HG03442 (cell line): ENCODE results near the gene CUBN.
"Not testable (repeated sequence)": the region's sequence is repeated elsewhere in the genome, so short reads cannot be mapped to it uniquely, and the experiment has no call there.

ENCODE experiments used
- ATAC-seq: cut with Tn5 transposase; IDR thresholded peaks from one replicate; pipeline ENCODE4 v1.9.1; 2021; ENCODE audit warnings: mild to moderate bottlenecking, moderate library complexity; ENCODE audit not compliant: unreplicated experiment

Gene CUBN

DNA sequence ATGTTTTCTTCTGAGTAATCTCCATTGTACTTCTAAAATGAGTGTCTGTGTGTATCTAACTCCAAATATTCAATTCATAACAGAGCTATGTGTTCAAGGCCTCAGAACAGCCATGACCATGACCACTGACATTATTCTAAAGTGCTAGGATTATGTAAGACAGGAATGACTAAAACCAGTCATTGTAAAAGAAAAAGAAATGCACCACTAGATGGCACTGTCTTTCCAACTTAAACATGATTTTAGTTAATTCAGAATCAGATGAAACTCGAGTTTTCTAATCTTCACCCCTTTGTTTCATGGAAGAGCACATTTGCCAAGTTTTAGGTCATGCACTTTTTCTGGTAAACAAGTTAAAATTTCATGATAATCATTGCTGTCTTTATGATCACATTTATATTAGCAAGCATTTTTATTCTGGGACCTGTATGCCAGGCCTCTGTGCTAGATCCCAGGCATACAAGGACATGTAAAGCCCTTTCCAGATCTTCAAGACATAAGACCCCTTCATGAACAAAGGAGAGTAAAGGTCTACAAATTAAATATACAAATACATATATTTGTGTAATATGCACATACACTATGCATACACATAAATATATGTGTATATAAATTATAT, 286.2 kb downstream of the CUBN start:
- ATAC-seq = peak; percentile 69

GRCh38 chr10:16835228-16835627, 294.4 kb downstream of the CUBN start:
- no peak for ATAC-seq

- ATAC-seq = no peak
Observed at GRCh38 chr10:16832351-16833080, 297.1 kb downstream of the CUBN start.

DNA sequence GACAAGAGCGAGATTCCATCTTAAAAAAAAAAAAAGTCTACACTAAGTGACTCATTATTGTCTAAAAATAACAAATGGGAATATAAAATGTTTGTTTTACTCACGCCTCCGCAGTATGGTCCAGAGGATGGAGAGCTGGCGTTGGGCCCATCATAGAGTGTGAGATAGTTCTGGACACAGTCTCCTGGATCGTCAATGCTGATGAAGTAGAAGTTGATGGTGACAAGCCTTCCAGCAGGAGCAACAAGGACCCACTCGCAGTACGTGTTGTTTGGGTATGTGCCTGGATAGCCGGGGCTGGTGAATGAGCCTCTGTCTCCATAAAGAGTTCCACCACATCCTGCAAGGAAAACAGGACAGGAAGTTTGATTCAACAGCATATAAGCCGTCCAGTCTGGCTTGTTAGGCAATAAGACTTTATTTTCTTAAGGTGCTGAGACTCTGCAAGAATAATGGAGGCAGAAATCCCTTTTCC, 300.9 kb downstream of the CUBN start:
- ATAC-seq = no peak

DNA sequence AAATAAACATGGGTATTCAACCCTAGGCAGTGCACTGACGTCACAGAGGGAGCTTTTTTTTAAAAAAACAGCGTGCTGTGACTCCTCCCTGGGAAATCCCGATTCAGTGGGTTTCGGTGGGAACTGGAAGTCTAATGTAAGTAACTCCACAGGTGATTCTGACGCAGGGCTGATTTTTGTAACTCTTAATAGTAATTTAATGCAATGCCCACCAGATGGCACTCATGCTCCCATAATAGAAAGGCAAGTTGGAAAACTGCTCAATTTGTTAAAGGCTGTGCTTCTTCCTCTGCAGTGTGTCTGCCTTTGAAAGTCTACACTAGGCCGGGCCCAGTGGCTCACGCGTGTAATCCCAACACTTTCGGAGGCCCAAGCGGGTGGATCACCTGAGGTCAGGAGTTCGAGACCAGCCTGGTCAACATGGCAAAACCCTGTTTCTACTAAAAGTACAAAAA, 301.5 kb downstream of the CUBN start:
- peak; percentile 83 for ATAC-seq

DNA sequence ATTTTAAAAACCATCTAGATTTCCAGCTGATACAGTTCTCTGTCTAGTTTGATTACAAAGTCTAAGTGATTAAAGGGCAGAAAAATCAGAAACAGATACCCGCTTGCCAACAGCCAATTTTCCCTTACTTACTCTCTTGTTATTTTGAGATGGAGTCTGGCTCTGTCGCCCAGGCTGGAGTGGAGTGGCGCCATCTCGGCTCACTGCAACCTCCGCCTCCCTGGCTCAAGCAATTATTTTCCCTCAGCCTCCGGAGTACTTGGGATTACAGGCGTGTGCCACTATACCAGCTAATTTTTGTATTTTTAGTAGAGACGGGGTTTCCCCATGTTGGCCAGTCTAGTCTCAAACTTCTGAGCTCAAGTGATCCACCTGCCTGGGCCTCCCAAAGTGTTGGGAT, 302.1 kb downstream of the CUBN start:
- ATAC-seq = not testable (repeated sequence)

GRCh38 chr10:16822726-16823360, 306.8 kb downstream of the CUBN start:
- ATAC-seq = no peak

DNA sequence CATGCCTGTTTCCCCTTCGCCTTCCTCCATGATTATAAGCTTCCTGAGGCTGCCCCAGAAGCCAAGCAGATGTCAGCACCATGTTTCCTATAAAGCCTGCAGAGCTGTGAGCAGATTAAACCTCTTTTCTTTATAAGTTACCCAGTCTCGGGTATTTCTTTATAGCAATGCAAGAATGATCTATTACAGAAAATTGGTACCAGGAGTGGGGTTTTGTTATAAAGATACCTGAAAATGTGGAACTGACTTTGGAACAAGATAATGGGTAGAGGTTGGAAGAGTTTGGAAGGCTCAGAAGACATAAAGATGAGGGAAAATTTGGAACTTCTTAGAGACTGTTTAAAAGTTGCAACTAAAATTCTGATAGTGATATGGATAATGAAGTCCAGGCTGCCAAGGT, 307.6 kb downstream of the CUBN start:
- no peak for ATAC-seq

GRCh38 chr10:16820421-16820820, 309.2 kb downstream of the CUBN start:
- no peak for ATAC-seq

DNA sequence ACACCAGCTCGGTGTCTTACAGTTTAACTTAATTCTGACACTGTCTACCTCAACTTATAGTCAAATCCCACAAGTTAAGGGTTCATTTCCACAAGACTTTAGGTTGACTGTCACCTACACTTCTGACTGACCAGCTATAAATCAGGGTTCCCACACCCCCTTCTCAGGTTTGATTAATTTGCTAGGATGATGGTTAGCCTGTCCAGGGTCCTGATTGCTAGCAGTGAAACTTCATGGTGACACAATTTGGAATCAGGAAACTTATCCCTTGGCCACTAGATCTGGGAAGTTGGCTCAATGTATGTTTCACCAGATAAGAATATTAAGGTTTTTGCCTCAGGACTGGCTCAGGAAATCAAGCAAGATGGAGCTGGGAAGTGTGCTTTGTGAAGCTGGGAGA, 309.6 kb downstream of the CUBN start:
- ATAC-seq = no peak

- ATAC-seq = no peak
Observed at GRCh38 chr10:16819436-16819835, 310.2 kb downstream of the CUBN start.

GRCh38 chr10:16819026-16819425, 310.6 kb downstream of the CUBN start:
- no peak for ATAC-seq

- peak; percentile 98 for ATAC-seq
Observed at GRCh38 chr10:16817125-16818019, 312.2 kb downstream of the CUBN start, which contains the start of gene RSU1. Gene RSU1 (minus strand): TSS chr10:16817424. CDS start chr10:16817081, 343 bp downstream.

GRCh38 chr10:16816830-16817124, 312.8 kb downstream of the CUBN start:
- ATAC-seq = no peak

GRCh38 chr10:16816171-16816570, 313.4 kb downstream of the CUBN start:
- ATAC-seq = no peak

DNA sequence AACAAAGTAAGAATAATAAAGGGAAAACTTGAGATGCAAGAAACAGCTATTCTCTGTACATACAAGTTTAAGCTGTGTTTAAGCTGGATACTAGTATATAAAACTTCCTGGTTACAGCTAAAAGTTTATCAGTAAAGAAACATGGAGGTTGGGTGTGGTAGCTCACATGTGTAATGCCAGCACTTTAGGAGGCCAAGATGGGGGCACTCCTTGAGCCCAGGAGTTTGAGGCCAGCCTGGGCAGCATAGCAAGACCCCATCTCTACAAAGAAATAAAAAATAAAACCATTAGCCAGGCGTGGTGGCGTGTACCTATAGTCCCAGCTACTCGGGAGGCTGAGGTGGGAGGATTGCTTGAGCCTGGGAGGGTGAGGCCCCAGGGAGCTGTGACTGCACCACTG, 315.6 kb downstream of the CUBN start:
- no peak for ATAC-seq

DNA sequence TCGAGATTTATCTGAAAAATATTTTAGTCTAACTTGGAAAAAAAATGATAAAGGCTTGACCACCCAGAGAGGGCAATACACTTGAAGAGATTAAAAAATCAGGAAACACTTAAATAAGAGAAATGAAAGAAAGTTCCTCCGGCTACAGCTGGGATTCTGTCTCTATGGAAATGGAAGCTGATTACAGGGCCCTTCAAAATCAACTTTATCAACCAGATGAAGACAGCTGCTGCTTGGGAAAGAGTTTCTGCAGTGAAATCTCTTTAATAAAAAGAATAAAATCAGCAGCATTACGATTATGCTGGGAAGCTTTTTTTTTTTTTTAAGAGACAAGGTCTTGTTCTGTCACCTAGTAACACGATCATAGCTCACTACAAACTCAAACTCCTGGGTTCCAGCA, 316.9 kb downstream of the CUBN start:
- ATAC-seq = no peak

DNA sequence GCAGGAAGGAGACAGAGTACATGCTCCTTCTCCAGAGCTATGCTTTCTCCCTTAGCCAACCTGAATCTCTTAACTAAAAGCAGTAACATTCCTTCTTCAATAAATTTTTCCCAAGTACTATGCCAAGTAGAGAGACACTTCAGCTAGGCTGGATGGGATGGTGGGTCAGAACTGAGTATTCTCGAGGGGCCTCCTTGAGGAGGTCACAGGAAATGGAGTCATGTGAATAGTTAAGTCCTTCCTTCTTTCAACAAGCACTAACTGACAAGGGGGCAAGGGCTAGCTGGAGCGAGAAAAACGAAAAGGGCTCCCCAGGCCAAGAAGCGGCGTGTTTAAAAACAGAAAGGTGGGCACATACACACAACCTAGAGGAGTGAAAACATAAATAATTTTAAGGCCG, 317.8 kb downstream of the CUBN start:
- no peak for ATAC-seq

DNA sequence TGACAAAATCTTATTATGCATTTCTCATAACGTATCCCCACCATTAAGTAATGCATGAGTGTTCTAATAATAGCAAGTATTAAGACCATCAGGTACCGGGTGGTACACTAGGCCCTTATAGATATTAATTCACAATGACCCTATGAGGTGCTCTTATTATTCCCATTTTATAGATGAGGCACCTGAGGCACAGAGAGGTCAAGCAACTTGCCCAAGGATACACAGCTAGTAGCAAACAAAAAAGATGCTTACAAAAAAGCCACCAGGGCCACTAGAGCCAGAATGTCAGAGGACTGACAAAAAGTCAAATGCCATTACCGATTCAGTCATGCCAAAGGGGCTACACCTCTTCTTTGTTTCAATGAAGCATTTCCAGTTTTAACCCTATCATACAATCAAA, 318.3 kb downstream of the CUBN start:
- ATAC-seq = no peak

DNA sequence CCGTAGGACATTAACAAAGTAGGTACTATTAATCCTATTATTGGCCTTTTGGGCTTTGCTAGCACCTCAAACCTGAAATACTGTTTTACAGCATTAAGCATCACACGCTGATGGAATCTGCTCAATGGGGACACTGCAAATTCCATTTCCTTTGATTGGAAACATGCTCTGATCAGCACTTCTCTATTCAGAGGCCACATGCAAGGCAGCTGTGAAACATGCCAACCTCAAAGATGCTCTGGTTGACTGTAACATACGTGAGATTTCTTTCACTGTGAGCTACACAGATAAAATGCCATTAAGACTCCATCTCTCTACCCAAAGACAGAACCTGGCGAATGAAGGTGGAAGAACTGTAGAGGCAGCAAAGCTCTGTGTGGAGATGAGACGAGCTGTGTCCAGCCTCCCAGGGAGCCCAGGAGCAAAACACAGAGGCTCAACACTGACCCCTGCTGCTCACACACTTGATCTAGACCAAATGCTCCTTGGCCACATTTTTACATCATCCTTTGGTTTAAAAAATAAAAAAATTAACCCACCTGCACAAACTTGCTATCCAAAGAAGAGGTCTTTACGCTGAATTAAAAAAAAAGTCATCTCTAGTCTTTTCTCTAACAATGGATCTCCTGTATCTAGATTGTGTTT, 320.4 kb downstream of the CUBN start:
- peak; percentile 90 for ATAC-seq

- ATAC-seq = no peak
Observed at GRCh38 chr10:16804123-16804522, 325.5 kb downstream of the CUBN start.
